ENCODE measurements around the gene PFN3.

DNA sequence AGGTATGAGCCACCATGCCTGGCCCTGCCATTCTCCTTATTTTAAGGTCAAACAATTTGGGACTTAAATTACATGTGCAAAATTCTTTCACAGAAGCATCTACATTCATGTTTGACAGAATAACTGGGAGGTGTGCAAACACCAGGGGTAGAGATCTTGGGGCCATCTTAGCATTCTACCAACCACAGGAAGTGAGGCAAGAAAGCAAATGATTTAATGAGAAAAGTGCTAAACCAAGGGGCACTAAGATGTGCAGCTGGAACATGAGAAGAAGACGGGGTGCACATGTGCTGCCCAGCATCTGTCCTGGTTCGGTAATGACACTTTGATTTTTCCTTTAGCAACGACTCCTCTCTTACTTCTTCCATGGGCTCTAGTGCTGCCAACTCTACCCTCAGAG lies 10.1 kb upstream of the PFN3 start:
- TF ChIP-seq, protein P1, sequence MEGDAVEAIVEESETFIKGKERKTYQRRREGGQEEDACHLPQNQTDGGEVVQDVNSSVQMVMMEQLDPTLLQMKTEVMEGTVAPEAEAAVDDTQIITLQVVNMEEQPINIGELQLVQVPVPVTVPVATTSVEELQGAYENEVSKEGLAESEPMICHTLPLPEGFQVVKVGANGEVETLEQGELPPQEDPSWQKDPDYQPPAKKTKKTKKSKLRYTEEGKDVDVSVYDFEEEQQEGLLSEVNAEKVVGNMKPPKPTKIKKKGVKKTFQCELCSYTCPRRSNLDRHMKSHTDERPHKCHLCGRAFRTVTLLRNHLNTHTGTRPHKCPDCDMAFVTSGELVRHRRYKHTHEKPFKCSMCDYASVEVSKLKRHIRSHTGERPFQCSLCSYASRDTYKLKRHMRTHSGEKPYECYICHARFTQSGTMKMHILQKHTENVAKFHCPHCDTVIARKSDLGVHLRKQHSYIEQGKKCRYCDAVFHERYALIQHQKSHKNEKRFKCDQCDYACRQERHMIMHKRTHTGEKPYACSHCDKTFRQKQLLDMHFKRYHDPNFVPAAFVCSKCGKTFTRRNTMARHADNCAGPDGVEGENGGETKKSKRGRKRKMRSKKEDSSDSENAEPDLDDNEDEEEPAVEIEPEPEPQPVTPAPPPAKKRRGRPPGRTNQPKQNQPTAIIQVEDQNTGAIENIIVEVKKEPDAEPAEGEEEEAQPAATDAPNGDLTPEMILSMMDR (IDR thresholded peaks at IDR 0.05 in 4 of 5, conservative IDR thresholded peaks at IDR 0.05 in 1 of 5), result no peak
- no peak for TF ChIP-seq POLR2A (IDR thresholded peaks at IDR 0.05)
